ENCODE data around the gene ACP5.

DNA sequence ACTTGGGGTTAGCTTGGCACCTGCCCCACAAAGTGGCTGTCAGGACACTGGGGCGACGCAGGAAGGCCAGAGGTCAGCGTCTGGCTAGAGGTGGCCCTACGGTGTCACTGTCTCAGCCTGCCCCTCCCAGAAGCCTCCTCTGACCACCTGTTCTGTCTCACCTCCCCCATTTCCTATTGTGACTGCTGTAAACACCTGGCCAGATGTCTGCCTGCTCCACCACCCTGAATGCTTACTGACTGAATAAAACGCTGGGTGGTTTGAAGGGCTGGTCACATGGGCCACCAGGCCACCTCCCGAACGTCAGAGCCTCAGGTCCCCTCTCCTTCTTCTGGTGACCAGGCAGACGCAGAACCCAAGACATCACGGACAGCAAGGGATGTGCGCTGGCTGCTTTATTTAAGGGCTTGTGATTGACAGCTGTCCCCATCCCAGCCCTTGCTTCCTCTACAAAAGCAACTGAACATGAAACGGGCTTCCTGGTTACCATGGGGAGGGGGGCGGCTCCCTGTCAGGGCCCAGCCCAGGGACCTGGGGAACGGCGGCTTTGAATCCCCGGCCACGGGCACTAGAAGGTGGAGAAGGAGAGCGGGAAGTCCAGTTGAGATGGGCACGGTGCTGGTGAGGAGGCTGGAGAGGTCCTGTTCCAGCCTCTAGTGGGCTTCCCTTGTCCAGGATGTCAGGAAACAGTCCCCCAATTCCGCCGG, 24.6 kb downstream of the ACP5 start:
- TF ChIP-seq, protein P1, sequence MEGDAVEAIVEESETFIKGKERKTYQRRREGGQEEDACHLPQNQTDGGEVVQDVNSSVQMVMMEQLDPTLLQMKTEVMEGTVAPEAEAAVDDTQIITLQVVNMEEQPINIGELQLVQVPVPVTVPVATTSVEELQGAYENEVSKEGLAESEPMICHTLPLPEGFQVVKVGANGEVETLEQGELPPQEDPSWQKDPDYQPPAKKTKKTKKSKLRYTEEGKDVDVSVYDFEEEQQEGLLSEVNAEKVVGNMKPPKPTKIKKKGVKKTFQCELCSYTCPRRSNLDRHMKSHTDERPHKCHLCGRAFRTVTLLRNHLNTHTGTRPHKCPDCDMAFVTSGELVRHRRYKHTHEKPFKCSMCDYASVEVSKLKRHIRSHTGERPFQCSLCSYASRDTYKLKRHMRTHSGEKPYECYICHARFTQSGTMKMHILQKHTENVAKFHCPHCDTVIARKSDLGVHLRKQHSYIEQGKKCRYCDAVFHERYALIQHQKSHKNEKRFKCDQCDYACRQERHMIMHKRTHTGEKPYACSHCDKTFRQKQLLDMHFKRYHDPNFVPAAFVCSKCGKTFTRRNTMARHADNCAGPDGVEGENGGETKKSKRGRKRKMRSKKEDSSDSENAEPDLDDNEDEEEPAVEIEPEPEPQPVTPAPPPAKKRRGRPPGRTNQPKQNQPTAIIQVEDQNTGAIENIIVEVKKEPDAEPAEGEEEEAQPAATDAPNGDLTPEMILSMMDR (IDR thresholded peaks at IDR 0.05; ENCODE audit: low read depth, low read length): no peak
- no peak for TF ChIP-seq EZH2phosphoT487 (IDR thresholded peaks at IDR 0.05; ENCODE audit: low read depth)

Data from OCI-LY3 (cell line).